ENCODE results near the gene UBE2J1.

Gene UBE2J1

DNA sequence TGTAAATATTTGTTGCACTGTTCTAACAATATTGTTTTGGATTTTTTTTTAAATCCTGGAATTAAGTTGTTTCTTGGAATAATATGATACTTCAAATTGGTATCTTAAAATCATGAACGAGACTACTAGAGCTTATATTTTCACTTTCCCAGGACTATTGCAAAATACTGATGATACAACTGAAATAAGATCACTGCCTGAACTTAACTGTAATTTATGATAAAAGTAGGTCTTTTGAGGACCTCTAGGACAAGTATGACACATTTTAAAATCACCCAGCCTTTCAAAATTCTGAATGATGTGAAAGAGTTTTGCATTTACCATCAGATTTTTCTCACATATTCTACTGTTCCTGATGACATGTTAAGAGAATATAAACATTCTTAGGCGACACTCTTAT is 8.6 kb upstream of the UBE2J1 start:
- DNase-seq = no peak

DNA sequence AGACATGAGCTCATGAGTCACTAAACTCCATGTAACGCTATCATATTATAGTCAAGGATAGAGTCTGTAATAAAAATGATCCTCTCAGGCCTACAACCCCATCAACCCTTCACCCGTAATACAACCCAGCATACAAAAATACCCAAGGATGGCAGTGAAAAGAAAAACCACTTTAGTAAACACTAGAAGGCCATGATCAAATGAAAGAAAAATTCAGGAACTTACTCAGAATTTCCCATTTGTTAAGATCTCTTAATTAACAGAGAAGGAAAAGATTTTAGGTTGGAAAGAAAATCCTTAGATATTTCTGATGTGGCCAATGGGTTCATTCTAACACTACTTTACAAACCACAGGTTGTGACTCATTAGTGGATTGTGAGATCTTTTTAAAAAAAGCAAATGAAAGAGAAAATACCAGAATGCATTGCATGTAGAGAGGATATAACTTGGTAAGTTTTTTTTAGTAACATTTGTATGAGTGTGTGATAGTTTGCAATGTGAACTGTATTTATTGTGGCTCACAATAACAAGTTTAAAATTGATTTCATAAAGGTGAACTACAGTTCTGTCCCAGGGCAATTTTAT is 8.0 kb upstream of the UBE2J1 start:
- DNase-seq = no peak

DNA sequence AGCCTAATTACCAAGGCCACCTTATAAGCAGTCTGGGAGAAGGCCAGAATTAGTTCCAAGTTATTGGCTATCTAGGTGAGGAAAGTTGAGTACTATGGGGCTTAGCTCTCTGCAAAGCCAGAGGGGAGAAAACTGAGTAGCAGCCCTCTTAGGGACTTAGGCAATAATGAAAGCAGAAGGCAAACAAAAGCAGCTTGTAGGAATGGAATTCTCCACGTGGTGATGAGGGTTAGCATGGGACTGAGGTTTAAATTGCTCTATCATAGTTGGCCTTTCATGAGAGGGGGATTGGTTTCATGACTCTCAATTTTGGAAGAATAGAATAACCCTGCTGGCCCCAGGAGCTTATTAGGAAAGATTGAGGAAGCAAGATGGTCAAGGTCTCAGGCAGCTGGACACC is 7.0 kb upstream of the UBE2J1 start:
- DNase-seq = no peak

DNA sequence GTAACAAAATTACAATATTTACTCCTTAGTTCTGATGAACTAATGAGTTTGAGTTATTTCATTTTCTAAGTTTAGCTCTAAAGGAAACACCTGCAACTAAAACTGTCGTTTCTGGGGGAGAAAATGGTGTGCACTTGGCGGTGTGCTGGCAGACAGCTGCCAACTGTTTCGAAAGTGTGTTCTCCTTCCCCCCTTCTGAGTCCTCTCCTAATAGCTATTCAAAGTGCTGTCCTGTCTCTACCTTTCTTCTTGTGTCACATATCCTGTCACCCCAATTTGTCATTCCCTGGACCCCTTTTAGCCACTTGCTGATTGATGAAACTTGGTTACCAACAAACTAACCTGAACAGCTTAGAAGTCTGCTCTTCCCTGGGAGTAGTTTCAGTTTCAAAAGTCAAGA is 4.9 kb upstream of the UBE2J1 start:
- peak; percentile 75 for DNase-seq

DNA sequence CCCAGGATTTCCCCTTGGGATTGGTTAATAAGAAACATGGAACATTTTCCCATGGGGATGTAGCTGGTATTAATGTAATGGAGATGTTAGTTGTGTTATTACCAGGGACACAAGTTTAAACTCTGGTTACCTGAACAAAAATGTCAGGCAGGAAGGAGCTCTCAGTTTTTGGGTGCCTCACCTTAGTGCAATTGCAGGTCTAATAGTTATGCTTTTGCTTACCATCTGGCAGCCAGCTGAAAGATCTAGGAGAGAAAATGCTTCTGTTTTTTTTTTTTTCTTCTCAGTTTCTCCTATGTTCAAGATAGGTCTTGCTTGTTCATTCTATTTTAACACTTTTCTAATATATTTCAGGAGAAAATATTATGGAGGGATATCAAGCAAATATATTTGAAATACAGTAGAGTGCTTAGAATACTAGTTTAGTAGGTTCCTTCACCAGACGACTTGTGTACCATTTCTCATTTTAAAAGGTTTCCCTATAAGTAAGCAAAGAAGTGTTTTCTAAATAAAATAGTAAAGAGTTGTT is 4.2 kb upstream of the UBE2J1 start:
- DNase-seq = peak; percentile 15

DNA sequence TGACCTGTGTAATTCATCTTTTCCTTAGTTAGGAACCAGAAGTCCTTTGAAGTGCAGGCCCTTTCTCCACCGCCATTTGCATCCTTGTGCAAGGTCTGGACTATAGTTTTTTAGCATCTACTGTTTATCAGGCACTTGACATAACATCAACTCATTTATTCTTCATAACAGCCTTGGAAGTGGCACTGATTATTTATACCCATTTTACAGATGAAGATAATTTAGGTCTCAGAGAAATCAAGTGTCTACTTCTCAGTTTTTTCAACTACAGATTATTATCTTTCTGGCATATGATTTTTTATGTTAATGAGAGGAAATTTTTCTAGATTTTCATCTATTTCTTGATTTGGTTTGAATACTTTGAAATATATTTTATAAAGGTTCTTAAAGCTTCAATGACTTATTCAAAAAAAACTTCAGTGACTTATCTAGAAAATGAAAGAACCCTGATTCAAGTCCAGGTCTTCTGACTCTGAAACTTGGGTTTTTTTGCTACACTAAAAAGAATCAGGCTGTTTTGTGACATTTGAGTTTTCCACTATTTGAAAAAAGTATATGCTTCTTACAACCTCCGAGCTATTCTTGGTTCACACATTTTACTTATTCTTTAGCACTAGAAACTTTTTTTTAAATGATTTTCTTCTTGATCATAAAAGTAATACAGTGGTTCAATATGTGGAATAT is 3.1 kb upstream of the UBE2J1 start:
- no peak for DNase-seq

DNA sequence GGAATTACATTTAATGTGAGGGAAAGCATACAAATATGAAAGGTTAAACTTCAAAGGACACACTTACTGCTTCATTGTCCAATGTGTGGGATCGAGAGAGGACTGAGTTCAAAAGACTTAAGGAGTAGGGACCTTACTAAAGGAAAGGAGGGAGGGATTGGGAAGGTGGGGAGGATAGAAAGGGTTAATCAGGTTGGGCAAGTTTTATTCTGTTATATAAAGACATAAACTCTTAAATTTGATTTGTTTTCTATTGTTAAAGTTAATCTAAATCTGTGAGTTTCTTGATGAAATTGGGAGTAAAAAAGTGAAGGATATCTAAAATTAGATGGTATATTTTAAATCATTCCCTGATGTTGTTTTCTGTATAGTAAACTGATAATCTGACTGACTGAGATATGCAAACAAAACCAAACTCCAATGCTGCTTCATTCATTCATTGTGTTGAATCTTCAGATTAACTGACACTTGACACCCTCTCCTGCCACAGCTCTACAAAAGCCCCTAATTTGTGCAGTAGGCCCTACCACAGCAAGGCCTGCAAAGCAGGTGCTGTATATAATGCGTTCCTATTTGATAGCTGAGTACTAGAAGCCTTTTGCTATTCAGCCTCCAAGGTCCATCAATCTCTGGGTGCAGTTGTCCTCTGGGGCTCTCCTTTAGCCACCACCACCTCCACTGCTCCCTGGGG is 1.3 kb upstream of the UBE2J1 start:
- peak; percentile 12 for DNase-seq

DNA sequence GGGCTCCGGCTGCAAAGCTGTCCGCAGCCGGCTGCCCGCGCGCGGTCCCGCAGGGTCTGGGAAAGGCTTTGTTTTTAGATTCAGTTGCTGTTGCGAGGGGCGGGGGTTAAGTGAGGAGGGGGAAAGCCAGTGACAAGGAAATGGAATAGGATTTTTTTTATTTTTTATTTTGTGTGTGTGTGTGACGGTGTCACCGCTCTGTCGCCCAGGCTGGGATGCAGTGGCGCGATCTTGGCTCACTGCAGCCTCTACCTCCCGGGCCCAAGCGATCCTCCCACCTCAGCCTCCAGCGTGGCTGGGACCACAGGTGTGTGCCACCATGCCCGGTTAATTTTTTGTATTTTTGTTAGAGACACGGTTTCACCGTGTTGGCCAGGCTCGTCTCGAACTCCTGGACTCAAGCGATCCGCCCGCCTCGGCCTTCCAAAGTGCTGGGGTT is 615 bp upstream of the UBE2J1 start:
- DNase-seq = no peak

DNA sequence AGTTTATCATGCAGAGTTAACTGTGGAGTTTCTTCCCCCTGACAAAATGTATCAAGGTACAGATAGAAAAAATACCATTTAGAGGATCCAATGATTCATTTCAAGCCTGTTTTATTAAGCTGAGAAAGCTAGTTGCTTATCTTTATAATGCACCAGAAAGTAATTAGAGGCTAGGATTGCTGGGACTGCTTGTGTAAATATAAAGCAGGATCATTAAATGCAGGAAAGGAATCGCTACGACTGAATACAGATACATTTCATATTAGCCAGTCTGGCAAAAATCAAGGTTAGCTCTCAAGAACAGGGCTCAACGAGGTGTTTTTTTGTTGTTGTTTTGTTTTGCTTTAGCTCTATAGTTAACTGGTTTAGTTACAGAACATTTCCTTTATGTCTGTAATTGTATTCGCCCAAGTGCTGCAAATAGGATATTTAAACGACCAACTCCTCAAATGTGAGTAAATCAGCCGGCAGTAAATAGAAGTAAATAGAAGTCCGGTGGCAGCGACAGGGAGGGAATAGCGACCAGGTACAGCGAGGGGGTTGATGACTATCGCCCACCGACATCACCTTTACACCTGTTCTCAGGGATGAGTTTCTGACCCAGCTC is 748 bp downstream of the UBE2J1 start:
- no peak for DNase-seq

DNA sequence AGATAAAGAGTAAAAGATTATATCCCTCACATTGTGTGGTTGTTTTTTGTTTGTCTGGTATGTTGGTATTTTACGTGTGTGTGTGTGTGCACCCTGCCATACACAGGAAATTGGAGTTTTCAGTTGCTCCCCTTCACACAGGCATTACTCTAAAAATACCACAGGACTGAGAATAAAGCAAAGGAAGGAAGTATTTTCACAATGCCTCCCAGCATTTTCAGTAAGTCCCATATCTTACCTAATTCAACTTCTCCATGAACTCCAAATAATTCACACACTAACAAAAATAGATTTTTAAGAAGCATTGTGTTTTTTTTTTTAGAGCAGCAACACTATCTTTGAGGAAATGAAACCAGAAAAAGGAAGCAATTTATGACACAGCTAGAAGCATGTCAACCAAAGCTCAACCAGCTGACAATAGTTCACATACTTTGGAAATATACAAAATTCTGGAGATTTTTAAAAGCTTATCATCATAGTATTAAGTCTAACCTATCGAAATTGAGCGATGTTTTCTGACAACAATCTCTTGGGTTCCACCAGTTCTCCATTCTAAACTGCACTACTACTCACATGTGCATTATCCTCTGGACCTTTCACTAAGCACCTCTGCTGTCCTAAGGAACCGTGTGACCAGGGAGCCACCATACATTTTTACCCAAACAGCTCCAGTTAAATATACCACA is 2.1 kb downstream of the UBE2J1 start:
- peak; percentile 73 for DNase-seq

DNA sequence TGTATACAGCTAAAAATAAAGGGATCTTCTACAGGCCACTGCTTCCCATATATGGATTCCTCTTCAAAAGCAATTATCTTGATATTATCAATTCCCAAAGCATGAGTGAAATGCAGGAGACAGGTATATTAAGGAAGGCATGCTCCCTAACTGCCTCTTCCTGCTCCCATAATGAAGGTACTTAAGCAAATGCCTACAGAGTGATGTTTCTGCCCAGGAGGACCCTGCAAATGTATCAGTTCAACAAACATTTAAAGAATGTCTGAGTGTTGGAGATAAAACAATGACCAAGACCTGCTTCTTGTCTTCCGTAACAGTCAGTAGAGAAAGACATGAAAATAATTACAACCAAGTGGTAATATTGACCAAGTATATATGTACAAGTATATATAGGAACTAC is 4.2 kb downstream of the UBE2J1 start:
- DNase-seq = no peak

DNA sequence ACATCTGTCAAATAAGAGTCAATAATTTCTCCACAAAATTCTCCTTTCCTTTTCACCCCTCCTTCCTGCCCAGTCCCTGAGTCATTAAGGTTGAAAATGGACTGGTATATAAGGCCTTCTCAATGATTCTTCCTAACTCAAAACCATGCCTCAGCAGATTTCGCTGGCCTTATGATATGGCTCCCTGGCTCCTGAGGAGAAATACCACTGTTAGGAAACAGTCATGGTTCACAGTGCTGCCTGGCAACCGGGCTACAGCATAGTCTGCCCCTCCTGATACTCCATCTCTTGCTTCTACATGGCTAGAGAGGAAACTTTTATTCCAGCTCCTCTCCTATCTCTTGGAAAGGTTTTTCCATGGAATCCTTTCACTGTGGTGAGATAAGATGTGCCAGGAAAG is 4.7 kb downstream of the UBE2J1 start:
- DNase-seq = peak; percentile 9

DNA sequence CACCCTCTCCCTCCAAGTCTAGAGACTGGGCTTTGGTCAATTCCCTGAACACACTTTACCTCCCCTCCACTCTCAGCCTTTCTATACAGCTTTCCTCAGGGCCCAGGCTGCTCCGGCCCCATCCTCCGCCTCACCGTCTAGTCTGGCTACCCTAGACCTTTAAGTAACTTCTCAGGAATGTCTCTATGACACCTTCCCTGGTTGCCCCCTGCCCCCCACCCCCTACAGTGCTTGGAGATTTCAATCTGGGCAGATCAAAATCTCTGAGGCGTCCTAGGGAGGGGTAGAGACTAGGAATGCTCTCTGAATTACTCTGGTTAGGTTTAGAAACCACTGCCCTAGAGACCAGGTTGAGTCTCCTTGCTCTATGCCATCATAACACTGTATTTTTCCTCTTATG is 6.1 kb downstream of the UBE2J1 start:
- DNase-seq = no peak

DNA sequence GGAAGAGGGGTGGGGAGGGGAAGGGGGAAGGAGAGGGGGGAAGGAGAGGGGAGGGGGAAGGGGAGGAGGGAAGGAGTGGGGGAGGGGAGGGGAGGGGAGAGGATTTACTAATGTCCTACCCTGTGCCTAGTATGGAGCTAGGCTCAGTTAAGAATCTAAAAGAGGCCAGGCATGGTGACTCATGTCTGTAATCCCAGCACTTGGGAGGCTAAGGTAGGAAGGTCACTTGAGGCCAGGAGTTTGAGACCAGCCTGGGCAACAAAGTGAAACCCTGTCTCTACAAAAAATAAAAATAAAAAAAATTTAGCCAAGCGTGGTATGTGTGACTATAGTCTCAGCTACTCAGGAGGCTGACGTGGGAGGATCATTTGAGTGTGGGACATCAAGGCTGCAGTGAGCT is 13.0 kb downstream of the UBE2J1 start:
- no peak for DNase-seq

DNA sequence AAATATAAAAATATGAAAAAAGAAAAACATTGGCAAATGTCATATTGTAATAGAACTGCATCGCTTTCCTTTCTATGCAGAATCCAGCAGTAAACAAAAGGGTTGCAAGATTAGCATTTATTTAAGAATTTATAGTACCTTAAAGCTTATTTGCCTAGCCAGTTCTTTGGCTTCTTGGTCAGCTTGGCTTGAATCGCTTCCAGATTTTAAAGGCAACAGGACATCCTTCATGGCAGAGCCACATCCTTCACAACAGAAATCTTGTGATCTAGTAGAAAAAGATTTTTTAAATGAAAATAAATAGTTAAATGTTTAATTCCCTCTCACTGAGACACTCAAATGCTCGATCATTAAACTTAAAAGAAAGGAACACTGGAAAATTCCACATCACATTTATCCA is 17.4 kb downstream of the UBE2J1 start:
- no peak for DNase-seq

DNA sequence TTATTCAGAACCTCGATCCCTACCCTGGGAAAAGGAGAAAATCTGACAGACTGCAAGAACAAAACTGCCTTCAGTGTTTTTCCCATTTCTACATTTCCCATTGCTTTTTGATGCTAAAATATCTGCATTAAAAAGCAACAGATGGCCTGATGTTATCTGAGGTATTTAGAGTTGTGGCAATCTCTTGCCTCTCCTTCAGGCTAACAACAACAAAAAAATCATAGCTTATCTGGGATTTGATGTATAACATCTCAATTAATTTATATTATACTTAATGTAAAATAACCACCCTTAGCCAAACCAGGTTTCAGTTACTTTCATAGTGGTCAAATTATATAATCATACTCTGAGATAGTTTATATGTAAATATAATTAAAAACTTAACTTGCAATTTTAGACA is 21.6 kb downstream of the UBE2J1 start:
- no peak for DNase-seq

DNA sequence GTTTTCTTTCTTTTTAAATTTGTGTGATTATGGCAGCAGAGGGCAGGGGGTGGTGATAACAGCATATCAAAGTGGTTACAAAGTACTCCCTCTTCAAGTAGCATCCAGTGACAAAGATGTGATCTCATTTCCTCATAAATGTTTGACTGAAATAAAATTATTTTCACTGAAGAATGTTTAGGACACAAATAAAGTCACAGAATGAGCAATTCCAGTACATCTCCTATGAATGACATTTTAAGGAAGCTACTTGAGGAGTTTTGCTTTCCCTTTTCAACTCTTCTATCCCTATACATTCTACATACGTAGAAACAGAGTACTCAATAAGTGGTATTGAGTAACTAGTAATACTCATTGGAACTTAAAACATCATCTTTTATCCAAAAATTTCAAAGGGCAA is 23.5 kb downstream of the UBE2J1 start:
- DNase-seq = no peak

DNA sequence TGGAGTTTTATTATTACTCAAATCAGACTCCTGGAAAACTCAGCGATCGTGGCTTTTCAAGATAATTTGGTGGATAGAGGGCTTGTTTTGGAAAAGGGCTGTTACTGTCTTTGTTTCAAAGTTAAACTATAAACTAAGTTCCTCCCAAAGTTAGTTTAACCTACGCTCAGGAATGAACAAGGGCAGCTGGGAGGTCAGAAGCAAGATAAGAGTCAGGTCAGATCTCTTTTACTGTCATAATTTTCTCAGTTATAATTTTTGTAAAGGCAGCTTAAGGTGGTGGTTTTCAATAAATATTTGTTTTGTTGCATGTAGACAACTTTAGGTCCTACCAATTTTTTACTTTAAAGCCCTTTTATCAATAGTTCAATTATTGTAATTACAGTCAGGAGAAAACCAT is 28.2 kb downstream of the UBE2J1 start:
- DNase-seq = no peak

DNA sequence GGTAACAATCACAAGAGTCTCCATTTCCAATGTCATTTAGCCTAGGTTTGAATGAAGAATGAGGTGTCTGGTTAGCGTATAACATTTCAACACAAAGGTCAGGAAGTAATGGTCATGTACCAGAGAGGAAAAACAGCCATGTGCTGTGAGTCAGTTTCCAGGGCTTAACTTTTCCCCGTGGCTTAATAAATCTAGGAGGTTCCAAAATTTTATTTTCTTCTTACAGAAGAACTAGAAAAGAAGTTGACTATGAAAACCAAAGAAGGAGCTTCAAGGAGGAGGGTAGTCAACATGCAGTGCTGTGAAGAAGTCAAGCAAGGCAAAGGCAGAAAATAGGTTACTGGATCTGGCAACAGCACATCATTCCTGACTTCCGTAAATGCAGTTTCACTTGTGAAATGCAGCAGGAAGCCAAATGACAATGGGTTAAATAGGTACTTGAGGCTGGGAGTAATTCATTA is 29.0 kb downstream of the UBE2J1 start:
- peak; percentile 40 for DNase-seq

DNA sequence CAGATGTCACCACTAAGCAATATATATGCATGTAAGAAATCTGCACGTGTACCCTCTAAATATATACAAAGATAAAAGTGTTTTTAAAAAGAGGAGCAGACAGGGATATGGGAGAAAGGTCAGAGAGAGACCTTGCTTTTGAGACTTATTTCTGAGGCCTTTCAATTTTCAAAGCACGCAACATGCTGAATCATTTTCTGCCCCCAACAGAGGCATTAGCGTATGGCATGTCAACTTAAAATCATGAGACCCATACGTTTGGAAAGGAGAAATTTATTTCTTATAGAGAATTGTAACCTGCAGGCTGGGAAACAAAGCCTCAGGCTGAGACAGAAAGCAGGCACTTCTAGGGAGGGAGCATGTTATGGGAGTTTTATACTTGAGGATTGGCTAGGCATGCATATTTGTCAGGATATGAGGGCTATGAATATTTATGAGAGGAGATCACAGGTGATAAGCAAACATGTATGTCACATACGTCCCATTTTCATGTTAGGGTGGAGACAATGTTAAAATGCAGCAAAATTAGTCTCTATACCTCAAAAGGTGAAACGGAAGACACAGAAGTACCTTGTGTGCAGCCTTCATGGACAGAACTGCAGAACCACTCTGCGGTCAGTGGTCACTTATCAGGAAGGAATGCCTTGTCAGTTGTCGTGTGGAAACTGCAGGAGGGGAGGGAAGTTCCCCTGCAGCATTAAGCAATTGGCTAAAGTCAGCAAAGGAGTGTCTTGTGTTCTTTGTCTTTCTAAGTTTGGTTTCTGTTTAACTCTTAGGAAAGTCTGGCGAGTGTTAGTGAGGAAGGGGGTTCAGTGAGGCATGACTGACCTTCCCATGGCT is 31.2 kb downstream of the UBE2J1 start:
- DNase-seq = peak; percentile 98

DNA sequence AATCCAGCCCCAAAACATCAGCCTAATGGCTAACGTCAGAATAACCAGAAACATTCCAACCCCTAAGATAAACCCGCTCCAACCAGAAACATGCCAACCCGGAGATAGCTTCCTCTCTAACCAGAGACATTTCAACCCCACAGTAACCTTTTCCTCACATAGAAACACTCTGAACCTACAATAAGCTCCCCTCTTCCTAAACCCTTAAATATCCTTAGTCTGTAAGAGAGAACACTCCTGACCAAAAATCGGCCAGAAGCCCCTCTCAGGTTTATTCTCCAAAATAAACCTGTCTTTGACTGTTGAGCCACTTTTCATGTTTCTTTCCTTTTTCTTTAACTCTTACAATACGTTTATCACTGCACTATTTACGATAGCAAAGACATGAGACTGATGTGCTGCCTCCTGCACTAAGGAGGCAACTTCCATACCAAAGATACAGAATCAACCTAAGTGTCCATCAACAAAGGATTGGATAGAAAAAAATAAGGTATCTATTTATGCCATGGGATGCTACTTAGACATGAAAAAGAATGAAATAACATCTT is 32.4 kb downstream of the UBE2J1 start:
- no peak for DNase-seq

DNA sequence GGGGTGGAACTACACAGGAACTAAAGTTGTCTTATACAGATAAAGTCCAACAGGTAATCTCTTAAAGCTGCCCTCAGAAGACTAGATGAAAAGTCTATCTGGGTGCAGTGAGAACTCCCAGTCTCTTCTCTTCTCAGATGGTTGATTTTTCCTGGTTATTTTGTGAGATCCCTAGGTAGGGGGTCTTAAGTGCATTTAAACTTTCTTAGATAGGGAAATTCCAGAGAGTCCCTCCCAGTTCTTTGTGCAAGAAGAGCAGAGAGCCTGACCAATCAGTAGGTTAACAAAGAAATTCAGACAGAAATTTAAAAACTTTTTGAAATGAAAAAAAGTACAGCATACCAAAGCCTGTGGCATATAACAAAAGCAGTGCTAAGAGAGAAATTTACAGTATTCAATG is 35.5 kb downstream of the UBE2J1 start:
- DNase-seq = no peak
